Stimulated activated CD8-positive, alpha-beta memory T cell treated with anti-CD3 and anti-CD28 coated beads, Interleukin-4, amount 100 ng/mL, for 24 hours (primary cell): ENCODE data around the gene SORCS2.

ENCODE experiments used
- DNase-seq: peaks from one replicate; pipeline ENCODE4 v3.0.0-alpha.2; 2020; ENCODE audit warnings: low read depth

SORCS2 gene

DNA sequence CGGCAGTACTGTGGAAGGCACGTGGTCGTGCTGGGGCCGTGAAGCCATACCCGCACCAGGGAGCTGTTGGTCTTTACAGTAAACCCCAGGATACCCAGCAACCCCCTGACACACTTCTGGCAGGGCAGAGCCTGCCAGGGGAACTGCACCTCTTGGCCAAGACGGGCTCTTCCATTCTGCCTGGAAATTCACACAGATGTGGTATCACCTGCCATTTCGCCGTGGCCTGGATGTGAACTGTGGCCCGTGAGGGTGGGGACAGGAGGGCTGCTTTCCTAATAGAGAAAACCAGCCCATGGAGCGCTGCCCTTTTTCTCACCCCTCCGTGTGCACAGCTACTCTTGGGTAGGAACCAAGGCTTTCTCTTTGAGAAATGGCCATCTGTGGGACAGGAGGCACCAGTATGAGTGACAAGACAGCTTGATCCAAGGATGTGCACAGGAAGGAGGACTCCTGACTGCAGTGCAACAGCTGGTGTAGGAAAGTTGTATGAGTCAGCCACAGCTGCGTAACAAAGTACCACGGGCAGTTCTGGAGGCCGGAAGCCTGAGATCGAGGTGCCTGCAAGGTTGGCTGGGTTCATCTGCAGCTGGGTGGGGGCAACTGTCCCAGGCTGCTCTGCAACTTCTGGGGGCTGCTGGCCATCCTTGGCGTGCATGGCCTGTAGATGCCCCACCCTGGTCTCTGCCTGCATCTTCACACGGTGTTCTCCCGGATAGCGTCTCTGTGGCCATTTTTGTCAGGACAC lies 146.7 kb downstream of the SORCS2 start:
- no peak for DNase-seq

DNA sequence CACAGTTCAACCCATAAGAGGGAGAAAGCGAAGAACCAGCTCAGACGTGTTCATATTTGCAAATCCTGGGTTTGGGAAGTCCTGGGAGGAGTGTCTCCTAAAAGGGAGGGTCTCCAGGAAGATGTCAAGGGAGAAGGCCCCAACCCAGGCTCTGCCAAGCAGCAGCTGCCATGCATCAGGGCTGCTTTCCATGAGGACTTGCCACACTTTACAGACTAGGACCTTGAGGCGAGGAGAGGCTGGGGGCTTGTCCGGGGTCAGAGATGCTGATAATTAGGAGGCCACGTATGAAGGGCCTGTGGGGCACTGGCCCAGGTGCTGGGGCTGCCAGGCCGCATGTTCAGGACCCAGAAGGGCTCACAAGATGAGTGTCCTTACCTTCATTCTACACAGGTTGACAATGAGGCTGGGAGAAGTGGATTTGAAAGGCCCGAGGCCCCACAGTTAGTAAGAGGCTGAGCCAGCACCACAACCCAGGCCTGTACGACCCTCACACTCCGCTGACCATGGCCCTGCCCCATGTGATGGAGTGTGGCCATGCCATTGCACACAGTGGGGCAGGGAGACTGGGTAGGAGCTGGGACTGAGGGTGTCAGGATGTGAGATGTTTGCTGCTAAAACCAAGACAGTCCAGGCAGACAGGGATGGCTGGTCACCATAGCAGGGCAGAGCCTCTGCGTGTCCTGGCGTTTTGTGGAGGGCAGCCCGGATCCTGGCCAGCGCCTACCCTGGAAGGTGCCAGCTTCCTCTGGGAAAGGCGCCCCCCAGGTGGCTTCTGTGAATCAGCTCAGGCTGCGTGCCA lies 147.6 kb downstream of the SORCS2 start:
- no peak for DNase-seq

DNA sequence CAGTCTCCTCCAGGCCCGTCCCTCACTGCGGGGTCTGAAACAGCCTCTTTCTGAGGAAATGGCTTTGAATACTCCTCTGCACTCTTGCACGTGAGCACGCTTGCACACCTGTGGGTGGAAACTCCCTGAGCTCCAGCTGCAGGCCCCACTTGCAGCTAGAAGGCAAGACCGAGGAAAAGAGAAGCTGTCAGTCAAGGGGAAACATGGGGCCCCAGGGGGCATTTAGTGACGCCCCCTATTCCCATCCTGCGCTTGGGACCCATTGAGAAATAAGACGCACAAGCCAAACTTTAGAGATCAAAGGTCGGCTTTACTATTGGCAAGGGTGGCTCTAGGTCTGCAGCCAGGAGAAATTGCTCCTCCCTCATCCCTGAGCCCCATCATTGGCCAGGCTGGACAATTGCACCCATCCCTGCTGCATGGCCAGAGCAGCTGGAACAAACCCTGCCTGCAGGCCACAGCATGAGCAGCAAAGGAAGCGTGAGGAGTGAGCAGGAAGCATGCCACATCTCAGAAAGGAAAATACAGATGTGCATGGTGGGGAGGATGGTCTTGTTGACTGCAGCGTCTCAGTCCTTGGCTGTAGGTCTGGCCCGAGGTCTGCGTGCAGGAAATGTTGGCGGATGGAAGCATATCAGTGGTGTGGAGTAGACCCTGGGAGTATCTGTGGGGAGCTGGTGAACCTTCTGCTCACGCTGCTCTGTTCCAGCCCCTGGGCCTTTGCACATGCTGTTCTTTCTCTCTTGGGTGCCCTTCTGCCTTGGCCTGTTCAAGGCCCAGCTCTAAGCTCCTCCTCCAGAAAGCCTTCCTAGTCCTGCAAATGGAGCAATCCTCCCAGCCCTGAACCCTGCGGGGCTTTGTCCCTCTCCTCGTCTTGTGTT lies 148.5 kb downstream of the SORCS2 start:
- no peak for DNase-seq

DNA sequence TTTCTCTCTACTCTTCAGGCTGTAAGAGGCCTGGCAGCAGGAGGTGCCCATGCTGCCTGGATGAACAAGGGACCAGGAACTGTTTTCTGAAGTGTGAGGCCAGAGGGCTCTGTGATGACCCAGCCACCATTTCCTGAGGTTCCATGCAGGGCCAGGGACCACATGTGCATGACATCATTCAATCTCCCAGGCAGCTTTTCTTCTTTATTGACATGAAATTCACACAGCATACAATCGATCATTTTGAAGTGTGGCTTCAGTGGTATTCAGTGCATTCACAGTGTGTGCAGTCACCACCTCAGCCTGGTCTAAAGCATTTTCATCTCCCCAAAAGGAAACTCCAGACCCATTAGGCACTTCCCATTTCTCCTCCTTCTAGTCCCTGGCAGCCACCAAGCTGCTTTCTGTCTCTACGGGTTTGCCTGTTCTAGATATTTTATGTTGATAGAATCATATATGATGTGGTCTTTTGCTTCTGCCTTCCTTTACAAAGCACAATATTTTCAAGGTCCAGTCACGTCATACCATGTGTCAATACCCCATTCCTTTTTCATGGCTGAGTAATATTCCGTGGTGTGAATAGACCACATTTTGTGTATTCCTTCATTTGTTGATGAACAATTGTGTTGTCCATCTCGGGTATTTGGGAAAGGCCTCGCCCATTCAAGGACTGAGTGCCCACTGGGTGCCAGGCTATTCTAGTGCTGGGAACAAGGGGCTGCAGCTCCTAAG lies 149.3 kb downstream of the SORCS2 start:
- no peak for DNase-seq

DNA sequence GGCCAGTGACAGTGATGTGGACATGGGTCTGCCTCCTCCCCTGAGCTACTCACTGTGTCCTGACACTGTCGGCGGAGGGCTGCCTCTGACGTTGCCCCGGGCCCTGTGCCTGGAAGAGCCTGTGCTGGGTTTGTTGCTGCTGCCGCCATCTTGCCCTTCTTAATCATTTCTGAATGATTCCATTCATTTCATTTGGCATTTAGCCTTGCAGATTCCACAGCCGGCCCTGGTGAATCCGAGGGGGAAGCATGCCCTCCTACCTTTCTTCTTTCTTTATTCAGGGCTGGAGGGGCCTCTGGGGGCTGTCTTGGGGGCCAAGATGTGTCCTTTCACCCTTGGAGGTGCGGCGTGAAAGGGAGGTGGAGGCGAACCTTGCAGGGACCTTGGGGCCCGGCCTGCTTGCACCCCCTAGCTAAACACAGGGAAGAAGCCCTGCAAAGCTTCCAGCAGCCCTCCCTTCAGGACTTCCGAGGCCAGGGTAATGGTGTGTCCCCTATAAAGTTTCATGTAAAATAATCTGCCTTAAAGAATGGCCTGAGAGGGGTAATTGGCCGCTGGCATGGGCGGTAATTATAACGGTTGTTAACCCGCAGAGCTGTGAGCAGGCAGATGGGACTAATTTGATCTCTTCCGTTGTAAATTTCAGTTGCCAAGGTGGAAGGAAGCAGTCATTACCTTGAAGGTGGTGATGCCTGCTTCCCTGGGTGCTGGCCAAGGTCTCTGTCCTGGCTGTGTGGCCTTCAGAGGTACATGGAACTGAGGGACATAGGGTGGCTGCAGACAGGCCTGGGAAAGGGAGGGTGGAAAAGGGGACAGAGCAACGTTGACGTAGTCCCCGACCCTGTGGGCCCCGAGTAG lies 150.1 kb downstream of the SORCS2 start:
- no peak for DNase-seq

DNA sequence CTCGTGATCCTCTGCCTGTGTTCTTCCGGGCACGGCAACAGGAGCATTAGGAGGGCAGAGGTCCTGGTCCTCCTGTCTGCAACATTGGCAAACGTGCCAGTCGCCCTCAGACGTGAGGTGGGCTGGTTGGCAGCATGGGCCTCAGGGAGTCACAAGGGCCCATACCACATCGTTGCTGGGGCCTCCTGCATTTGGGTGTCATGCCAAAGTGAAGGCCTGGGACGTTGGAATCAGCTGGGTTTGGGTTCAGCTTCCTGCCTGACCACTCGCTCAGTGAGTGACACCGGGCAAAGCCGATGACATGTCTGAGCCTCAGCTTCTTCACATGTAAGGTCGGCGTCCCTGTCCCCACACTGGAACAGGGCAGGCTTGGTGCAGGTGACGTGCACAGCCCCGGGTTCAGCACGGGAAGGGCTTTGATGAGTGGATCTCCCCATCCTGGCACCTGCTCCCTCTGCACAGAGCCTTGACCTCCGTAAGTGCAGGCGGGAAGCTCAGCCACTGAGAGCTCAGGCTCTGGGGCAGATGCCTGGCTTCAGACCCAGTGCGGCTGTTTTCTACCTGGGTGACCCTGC lies 150.8 kb downstream of the SORCS2 start:
- no peak for DNase-seq

DNA sequence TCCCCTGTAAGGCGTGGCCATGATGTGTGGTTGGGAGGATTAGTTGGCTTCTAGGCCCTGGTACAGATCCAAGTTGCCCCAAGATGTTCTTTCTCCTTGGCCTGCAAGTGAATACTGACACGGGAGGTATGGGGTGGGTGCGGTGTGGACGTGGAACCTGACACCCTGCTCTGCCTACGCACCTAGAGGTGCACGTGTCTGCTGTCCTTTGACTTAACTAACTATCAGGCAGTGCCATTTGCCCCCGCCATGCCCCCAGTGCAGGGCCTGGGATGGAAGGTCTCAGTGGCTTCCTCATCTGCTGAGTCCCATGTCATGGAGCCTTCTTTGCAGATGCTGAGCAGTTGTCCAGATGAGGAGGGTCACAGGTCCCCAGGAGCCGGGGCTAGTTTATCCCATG lies 151.6 kb downstream of the SORCS2 start:
- no peak for DNase-seq

DNA sequence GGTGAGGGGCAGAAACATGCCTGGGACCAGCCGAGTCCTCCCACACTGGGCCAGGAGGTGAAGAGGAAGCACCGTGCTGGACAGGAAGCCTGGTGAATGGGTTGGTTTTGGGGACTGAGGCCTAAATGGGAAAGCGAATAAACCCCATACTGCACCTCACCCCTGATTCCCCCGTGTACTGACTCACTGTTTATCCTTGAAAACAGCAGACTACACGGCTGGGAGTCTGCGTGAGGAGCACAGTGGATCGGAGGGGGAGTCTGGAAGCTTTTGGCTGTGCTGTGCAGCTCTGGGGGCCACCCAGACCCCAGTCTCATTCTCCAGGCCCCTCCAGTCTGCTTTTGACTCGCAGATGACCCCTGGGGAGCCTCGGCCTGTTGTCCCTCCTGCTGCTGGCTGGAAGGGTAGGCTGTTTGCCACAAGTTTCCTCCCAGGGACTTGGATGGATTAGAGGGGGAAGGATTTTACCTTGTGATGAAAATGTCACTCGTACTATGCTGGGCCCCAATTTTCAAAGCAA lies 152.4 kb downstream of the SORCS2 start:
- no peak for DNase-seq

DNA sequence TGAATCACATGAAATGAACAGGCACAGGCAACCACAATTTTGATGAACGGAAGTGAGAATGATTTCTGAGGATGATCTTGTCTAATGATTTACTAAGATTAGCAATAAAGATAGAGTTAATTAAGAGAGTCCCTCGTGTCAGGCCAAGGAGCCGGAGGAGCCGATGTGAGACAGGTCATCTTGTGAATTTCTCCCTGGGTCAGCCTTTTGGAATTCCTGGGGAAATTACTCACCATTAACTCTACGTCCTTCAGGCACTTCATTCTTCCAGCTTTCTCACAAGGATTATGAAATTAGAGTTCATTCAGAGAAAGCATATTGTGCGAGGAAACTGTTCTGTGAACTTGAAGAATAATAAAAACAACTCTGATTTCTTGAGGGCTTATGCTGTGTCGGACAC lies 155.6 kb downstream of the SORCS2 start:
- no peak for DNase-seq

DNA sequence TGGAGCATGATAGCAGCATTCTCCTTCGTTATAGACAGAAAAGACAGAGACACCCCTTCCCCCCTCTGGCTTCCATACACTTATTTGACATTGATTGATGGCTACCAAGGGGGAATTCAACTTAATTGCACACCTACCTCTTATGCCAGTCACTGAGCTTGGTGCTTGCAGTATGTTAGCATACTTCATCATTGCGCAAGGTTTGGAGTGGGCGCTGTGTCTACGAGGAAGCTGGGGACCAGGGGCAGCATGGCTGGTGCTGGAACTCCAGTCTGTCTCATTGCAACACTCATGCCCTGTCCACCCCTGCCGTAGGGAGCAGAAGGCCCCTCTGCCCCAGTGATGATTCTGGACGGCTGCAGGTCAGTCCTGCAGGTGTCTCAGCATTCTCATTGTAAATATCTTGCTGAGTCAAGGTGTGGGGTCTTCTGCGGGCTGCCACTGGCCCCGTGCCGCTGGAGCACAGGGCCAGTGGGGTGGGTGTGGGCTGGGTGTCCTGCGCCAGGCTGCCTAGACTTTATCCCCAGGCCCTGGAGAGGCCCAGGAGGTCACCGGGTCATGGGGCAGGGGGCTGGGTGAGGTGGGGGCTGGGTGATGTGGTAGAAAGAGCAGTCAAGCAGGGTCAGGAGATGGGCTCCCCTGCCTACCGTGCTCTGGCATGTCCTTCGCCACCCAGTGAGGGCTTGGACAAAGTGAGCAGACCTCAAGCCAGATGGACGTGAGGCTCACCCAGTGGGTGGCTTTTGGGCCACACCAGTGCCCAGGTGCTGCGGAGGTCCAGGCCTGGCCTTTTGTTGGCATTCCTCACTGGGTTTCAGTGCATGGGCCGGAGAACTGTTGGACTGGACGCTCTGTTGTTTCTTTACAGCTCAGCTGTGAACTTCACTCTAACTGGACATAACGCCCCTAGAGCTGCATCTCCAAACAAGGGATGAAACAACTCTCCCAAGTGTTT lies 156.9 kb downstream of the SORCS2 start:
- DNase-seq, result no peak

DNA sequence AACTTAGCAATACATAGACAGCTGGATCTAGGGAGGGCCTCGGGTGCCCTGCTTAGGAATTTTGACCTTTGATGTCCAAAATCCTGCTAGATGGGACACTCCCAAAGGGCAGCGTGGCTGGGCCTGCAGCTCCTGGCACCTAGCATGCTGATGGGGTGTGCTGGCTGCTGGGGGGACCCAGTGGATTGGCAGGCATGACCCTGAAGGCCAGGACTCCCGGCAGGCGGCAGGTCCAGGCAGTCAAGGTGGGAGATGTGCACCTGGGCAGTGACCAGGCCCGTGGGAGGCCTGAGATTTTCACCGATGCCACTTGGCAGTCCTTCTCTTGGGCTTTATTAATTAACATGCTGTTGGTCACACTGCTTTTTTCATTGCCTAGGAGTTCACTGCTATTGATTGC lies 158.1 kb downstream of the SORCS2 start:
- DNase-seq, result no peak

DNA sequence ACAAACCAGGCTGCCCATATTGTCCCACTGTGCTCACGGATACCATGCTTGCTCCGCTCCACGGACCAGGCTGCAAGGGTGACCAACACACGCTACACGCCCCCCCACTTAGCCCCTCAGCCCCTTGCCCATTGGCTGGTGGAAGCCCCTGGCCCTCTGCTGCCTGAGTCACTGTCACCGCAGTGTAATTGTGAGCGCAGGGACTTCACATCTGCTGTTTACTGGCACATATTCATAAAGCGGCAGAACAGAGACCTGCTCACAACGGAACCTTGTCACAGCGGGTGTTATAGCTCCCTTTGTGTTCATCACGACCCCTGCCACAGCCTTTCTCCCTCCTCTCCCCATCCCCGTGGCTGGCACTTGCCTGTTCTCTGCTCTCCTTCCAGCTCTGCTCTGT lies 158.7 kb downstream of the SORCS2 start:
- no peak for DNase-seq

DNA sequence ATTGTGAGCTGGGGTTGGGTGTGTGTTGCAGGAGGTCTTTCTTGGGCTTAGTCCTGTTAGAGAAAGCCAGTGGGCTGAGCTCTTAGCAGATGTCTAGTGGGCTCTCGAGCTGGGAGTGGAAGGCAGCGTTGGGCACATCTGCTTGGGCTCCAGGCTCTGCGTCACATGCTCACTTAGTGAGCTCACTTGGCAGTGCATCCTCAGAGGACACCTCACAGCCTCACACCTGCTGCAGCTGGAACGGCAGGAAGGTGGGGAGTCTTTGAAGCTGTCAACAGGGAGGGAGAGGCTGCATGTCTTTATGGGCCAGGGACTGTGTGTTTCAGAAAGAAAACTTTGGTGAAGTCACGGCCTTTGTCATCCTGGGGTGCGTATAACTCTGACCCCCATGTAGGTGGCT lies 160.1 kb downstream of the SORCS2 start:
- no peak for DNase-seq

DNA sequence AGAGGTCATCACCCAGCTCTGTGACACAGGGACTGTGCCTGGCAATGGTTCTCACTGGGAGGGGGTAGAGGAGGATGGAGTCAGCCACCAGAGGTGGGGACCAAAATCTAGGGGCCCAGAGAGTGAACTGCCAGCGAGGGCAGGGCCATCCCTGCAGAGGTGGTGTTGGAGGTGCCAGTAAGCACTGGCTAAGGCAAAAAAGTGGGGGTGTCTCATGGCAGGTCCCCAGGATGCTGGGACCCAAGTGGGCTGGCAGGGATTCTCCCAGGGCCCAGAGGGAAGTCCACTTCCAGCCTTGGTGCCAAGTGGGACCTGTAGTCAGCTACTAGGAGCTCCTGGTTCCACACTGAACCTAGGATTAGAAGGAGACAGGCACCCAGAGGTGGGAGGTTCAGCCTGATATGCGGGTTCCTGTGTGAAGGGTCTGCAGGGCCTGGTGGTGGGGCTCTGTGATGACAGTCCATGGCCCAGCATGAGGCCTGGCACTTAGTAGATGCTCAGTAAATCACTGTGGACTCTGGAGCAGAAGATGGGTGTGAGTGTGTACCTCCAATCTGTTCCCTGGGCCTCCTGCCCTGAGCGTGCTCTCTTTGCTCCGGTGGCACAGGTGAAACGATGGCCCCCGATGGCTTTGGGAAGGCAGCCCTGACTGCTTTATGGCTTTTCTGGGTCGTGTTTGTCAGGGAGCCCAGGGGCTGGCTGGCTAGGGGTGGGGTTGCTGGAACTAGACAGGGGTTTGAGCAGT lies 160.9 kb downstream of the SORCS2 start:
- DNase-seq, result no peak

DNA sequence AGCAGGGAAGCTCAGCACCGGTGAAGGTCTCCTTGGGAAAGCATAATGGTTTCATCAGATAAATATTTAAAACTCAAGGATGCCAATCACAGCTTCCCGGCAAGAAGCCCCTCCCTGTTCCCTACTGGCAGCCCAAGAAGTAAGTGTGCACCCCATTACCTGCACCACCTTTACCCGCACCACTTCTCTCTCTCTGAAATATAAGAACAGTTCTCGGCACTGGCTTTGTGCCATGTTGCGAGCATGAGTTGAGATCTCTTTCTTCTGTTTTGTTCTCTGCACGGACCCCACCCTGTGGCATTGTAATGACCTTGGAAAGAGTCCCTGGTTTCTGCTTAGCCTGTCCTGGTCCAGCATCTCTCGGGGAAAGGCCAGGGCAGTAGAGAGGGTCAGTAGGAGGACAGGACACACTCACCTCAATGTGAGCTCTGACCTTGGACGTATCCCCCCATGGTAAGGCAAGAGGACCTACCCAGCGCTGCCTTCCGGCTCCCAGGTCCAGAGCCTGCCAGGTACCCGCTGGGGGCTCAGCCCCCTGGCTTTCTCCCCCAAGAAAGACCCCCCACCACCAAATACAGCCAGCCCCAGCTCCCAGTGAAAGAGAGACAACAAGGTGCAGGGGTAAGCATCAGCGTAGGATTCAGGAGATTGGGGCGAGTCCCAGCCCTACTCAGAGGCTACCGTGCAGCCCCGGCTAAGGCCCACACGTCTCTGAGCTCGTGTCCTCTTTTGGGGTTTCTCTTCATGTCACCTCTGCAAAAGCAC lies 161.7 kb downstream of the SORCS2 start:
- no peak for DNase-seq

DNA sequence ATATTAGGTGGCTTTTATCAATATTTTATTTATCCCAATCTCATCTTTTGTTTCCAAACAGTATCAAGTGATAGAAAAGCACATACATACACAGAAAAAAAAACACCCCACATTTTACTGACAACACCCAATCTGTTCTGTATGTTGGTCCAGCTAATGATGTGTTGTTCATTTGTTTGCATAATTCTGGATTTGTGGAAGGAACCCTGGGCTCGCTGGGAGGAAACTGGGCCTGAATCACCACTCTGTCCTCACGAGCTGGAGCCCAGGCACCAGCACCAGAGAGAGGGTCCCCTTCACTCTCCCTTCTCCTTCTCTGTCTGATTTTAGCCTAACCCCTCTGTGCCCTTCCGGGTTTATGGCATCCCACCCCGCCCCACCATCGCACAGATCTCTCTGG lies 162.6 kb downstream of the SORCS2 start:
- DNase-seq, result no peak

DNA sequence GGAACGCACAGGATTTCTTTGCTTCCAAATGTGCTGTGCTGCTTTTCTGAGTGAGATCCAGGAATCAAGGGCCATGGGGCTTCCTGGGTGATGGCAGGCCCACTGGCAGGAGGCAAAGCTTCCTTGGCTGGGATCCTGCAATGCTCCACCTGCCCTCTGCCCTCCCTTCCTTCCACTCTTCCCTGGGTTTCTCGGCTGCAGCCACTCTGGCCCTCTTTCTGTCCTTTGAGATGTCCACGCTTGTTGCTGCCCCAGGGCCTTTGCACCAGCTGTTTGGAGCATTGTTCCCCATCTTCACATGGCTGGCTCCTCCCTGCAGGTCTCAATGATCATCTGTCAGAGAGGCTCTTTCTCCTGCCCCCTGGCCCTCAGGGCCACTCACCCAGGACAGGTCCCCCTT lies 163.5 kb downstream of the SORCS2 start:
- no peak for DNase-seq
